Pancreas (tissue), 10 donors: ENCODE measurements around the gene FOXE3. TPM values are rescaled to one million over a fixed set of nuclear protein-coding genes. Genes with fewer than 3 reads are reported as not detected.

Experiments
- ATAC-seq, 4 donors: fragments of 200-7000 bp; cut with Tn5 transposase; one replicate each; pipeline versions ENCODE4 v1.8.0 to v1.9.1; 2020; ENCODE audit warnings: mild to moderate bottlenecking in 4 of 4, moderate library complexity in 4 of 4
- DNase-seq, 6 donors: peaks; one replicate each; pipeline ENCODE4 v3.0.0-alpha.2; 2020
- FAIRE-seq: peaks from 2 replicates; lab custom pipeline; 2012; peaks lifted over from hg19 to GRCh38; lab: Jason Lieb, UNC
- H3K27ac ChIP-seq, 4 donors: fragments of 200-600 bp; sonication (generic); 1 replicate in 3 of 4; 2 replicates in 1 of 4; pipeline versions ENCODE4 v1.5.0 to v1.8.0; 2020
- H3K27me3 ChIP-seq, 4 donors: fragments of 200-600 bp; one replicate each; pipeline ENCODE4 v1.8.0; 2021
- H3K36me3 ChIP-seq, 3 donors: fragments of 200-600 bp; sonication (generic) in 1 of 3; one replicate each; pipeline versions ENCODE4 v1.5.0 to v1.8.0; 2020 to 2021
- H3K4me1 ChIP-seq, 3 donors: fragments of 200-600 bp; one replicate each; pipeline ENCODE4 v1.8.0; 2021
- H3K4me3 ChIP-seq, 4 donors: fragments of 200-600 bp; sonication (generic) in 2 of 4; one replicate each; pipeline versions ENCODE4 v1.5.0 to v1.8.0; 2020 to 2021
- H3K9me3 ChIP-seq, 4 donors: fragments of 200-600 bp; one replicate each; pipeline ENCODE4 v1.8.0; 2021
- WGBS, 2 donors: extraction: QIAGEN DNeasy Blood & Tissue Kit; methylation state at CpG; one replicate each; pipeline ENCODE4 v1.1.7; 2013; 5-methylcytosine and 5-hydroxymethylcytosine counted together
- intact Hi-C, 3 donors: fragments of 100-400 bp; cut with DNase I; formaldehyde crosslinking; loops; one replicate each; pipeline versions ENCODE4 v1.11.1 to v1.14.2; 2022
- polyA plus RNA-seq, 2 donors: library from polyadenylated mRNA; stranded (reverse); fragments of 200-250 nt; gene quantifications; one replicate each; pipeline ENCODE4 v1.2.3, GENCODE V29; 2013
- total RNA-seq, 6 donors: library from RNA; stranded (reverse); fragmentation: NEBNext Ultra II Directional in 4 of 6; extraction: Animal tissue kit (Norgen Biotek cat#: 25700) in 4 of 6; gene quantifications; one replicate each; pipeline versions ENCODE4 v1.2.1 to v1.2.4, GENCODE V29; 2021 to 2023
- TF ChIP-seq, protein P1 (sequence below), 4 donors: fragments of 200-600 bp; sonication (generic) in 3 of 4; IDR thresholded peaks; one replicate each; pipeline versions ENCODE4 v1.5.0 to v1.8.0; 2021; ENCODE audit warnings: antibody characterized with exemption in 4 of 4
- donor health status: healthy with polysubstance abuse.
- donor health status: DM: no; HTN: no; CAD: no; lungs with moderate emphysema.
- donor health status: DM: no; HTN: no; CAD: no.
- donor health status: control.
- donor health status: control.
- donor health status: Bipolar disorder and iron deficiency.
- donor health status: DM: yes; HTN: yes; CAD: no.
- donor health status: DM: no; HTN: no; CAD: no.
- donor health status: DM: no; HTN: no; CAD: no.
- donor health status: DM: yes; HTN: yes; CAD: no.

The FOXE3 gene
- total and polyA plus RNA-seq, 8 donors: not detected

DNA sequence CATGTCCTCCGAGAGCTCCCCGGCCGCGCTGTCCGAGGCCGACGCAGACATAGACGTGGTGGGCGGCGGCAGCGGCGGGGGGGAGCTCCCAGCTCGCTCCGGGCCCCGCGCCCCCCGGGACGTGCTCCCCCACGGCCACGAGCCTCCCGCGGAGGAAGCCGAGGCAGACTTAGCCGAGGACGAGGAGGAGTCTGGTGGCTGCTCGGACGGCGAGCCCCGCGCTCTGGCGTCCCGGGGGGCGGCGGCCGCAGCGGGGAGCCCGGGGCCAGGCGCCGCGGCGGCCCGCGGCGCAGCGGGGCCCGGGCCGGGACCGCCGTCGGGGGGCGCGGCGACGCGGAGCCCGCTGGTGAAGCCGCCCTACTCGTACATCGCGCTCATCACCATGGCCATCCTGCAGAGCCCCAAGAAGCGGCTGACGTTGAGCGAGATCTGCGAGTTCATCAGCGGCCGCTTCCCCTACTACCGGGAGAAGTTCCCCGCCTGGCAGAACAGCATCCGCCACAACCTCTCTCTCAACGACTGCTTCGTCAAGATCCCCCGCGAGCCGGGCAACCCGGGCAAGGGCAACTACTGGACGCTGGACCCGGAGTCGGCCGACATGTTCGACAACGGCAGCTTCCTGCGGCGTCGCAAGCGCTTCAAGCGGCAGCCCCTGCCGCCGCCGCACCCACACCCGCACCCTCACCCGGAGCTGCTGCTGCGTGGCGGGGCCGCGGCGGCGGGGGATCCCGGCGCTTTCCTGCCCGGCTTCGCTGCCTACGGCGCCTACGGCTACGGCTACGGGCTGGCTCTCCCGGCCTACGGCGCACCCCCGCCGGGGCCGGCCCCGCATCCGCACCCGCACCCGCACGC is 22.3 kb downstream of the FOXE3 start:
- Histone ChIP-seq H3K27ac (peak overlapping the region in 2 of 4 donors; percentile 76 to 84), H3K36me3 (no peaks in the 10 kb centered on the region), H3K9me3 (no peaks in the 10 kb centered on the region), H3K4me1 (peaks cover 5 to 8% (median 5%) of the 10 kb centered on the region in 3 donors), H3K27me3 (peaks cover 0 to 15% (median 5%) of the 10 kb centered on the region in 4 donors), H3K4me3 (peak overlapping the region; percentile 43 to 71 (median 66))
- DNase-seq (peak in 2 of 6 donors; percentile 31 to 75), ATAC-seq (no peak), FAIRE-seq (no peak)
- WGBS, 2 donors: 5 to 6% methylated on average over 59 to 117 of the region's 117 CpGs
- TF ChIP-seq, protein P1, sequence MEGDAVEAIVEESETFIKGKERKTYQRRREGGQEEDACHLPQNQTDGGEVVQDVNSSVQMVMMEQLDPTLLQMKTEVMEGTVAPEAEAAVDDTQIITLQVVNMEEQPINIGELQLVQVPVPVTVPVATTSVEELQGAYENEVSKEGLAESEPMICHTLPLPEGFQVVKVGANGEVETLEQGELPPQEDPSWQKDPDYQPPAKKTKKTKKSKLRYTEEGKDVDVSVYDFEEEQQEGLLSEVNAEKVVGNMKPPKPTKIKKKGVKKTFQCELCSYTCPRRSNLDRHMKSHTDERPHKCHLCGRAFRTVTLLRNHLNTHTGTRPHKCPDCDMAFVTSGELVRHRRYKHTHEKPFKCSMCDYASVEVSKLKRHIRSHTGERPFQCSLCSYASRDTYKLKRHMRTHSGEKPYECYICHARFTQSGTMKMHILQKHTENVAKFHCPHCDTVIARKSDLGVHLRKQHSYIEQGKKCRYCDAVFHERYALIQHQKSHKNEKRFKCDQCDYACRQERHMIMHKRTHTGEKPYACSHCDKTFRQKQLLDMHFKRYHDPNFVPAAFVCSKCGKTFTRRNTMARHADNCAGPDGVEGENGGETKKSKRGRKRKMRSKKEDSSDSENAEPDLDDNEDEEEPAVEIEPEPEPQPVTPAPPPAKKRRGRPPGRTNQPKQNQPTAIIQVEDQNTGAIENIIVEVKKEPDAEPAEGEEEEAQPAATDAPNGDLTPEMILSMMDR (IDR thresholded peaks at IDR 0.05): no peak
- intact Hi-C loops: loop anchor here in 2 of 3 donors (5.0 kb wide), 2 partner anchors 269 to 284 kb away; no protein-coding TSS in a partner anchor

DNA sequence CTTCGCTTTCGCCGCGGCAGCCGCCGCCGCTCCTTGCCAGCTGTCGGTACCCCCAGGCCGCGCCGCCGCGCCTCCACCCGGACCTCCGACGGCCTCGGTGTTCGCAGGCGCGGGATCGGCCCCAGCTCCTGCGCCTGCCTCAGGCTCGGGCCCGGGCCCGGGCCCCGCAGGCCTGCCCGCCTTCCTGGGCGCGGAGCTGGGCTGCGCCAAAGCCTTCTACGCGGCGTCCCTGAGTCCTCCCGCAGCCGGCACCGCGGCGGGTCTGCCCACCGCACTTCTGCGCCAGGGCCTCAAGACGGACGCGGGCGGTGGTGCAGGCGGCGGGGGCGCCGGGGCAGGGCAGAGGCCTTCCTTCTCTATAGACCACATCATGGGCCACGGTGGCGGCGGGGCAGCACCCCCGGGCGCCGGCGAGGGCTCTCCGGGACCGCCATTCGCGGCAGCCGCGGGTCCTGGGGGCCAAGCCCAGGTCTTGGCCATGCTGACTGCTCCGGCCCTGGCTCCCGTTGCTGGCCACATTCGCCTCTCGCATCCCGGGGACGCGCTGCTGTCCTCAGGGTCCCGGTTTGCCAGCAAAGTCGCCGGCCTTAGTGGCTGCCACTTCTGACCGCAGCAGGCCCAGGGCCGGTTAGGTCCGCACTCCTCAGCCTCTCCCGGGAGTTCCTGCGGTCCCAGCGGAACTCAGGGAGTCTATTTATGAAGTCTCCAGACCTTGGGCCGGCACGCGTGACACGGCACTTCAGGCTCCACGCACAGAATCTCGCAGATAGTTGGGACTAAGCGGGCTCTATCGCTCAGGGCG is 23.1 kb downstream of the FOXE3 start:
- Histone ChIP-seq H3K27ac (no peak overlapping the region), H3K9me3 (no peaks in the 10 kb centered on the region), H3K4me3 (no peak overlapping the region), H3K27me3 (peaks cover 0 to 23% (median 8%) of the 10 kb centered on the region in 4 donors), H3K36me3 (no peaks in the 10 kb centered on the region), H3K4me1 (peaks cover 0 to 3% (median 3%) of the 10 kb centered on the region in 3 donors)
- TF ChIP-seq, protein P1 (IDR thresholded peaks at IDR 0.05): no peak
- FAIRE-seq (no peak), DNase-seq (peak in 2 of 6 donors; percentile 66 to 80), ATAC-seq (no peak)
- WGBS, 2 donors: 16 to 19% methylated on average over 58 to 86 of the region's 86 CpGs
- intact Hi-C loops: loop anchor here in 2 of 3 donors (5.0 kb wide), 2 partner anchors 268 to 283 kb away; no protein-coding TSS in a partner anchor

DNA sequence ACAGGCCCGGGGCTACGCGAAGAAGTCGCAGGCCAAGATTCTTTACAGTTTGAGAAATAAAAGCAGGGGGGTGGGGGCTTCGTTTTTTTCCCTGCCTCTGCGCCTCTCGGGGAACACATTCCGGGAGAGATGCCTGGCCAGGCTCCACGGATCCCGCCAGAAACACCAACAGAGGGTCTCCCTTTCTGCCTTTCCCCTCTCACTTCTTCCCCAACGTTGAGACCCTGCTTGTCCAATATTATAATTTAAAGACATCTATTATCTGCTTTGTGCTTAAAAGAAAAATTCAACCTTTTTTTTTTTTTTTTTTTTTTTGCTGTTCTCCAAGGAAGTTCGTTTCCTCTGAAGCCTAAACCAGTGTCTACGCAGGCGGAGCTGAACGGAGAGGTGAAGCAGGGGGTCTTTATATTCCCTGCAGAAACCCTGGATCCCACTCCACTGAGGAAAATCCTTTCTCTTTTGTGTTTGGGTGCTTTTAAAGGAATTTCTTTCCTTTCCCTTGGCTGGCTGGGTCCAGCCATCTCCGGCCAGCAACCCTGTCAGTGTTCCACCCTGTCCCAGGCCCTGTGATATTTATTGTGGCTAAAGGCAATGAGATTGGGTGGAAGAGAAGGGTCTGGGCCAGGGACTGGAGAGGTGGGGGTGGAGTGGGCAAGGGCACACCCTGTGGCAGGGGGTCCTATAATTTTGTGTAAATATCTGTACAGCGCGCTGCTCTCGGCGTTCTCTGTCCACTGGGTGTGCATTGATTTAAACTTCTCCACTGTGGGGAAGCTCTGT is 23.9 kb downstream of the FOXE3 start:
- DNase-seq (no peak), ATAC-seq (no peak), FAIRE-seq (no peak)
- no peak overlapping the region for H3K4me3 ChIP-seq
- 72 to 76% methylated on average over 20 of the region's 20 CpGs for WGBS, 2 donors
- H3K9me3 ChIP-seq: no peaks in the 10 kb centered on the region
- no peak overlapping the region for H3K27ac ChIP-seq
- intact Hi-C loops: loop anchor here in 2 of 3 donors (5.0 kb wide), 2 partner anchors 267 to 282 kb away; no protein-coding TSS in a partner anchor
- no peaks in the 10 kb centered on the region for H3K4me1 ChIP-seq
- TF ChIP-seq, protein P1 (IDR thresholded peaks at IDR 0.05): no peak
- H3K36me3 ChIP-seq: no peaks in the 10 kb centered on the region
- peaks cover 0 to 31% (median 11%) of the 10 kb centered on the region in 4 donors for H3K27me3 ChIP-seq

DNA sequence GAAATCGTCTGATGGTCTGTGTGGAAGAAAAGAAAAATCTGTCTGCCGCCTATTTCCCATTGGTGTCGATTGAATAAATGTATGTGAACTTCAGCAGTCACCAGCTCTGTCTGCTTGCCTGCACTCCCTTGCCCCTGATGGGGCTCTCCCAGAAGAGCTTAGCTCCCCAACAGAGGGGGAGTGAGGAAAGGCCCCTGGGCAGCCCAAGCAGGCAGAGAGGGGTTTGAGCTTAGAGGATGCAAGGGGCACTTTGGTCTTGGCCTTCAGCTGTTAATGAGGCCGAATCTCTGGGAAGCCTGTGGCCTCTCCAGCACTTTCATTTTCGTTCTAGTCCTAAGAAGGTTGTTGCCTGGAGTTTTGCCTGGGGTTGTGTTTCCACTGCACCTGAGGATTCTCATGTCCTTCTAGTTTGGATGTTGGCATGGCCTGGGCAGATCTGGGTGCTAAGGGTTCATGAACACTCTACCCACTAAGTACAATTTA is 24.6 kb downstream of the FOXE3 start:
- WGBS, 2 donors: 65 to 73% methylated on average over 5 of the region's 5 CpGs
- Histone ChIP-seq H3K4me3 (no peak overlapping the region), H3K27me3 (peaks cover 0 to 38% (median 14%) of the 10 kb centered on the region in 4 donors), H3K36me3 (no peaks in the 10 kb centered on the region), H3K27ac (no peak overlapping the region), H3K9me3 (no peaks in the 10 kb centered on the region), H3K4me1 (no peaks in the 10 kb centered on the region)
- ATAC-seq (no peak), DNase-seq (no peak), FAIRE-seq (no peak)
- TF ChIP-seq, protein P1 (IDR thresholded peaks at IDR 0.05): no peak
- intact Hi-C loops: no loop called here
